SK-N-SH treated with all-trans-retinoic acid at 6 μM for 48 hours (cell line): Measurements from ENCODE around the gene DEPDC5.

Experiments
- ATAC-seq: fragments of 200-7000 bp; cut with Tn5 transposase; 3 replicates; pipeline ENCODE4 v1.9.1; 2020; ENCODE audit warnings: mild to moderate bottlenecking, moderate library complexity
- ARNTL ChIP-seq: fragments of 450-650 bp; formaldehyde crosslinking; IDR thresholded peaks from 2 replicates; pipeline ENCODE4 v1.5.0; 2020; ENCODE audit warnings: low read depth, mild to moderate bottlenecking, moderate library complexity, borderline replicate concordance
- CREB5 ChIP-seq: fragments of 250-450 bp; sonication (Bioruptor Pico); IDR thresholded peaks from 2 replicates; pipeline ENCODE4 v1.5.1; 2020; ENCODE audit warnings: low read depth, mild to moderate bottlenecking, moderate library complexity
- CSDC2 ChIP-seq: fragments of 250-450 bp; sonication (Bioruptor Pico); IDR thresholded peaks from 2 replicates; pipeline ENCODE4 v1.5.0; 2020; ENCODE audit warnings: mild to moderate bottlenecking, moderate library complexity
- ESRRG ChIP-seq: fragments of 250-450 bp; sonication (Bioruptor Pico); IDR thresholded peaks from 2 replicates; pipeline ENCODE4 v1.6.1; 2021; ENCODE audit warnings: mild to moderate bottlenecking
- ISL1 ChIP-seq: fragments of 250-450 bp; sonication (Bioruptor Pico); IDR thresholded peaks from 2 replicates; pipeline ENCODE4 v2.1.2; 2022; ENCODE audit warnings: mild to moderate bottlenecking, moderate library complexity
- OSR1 ChIP-seq: fragments of 250-450 bp; sonication (Bioruptor Pico); IDR thresholded peaks from 2 replicates; pipeline ENCODE4 v1.8.0; 2022; ENCODE audit warnings: moderate library complexity, mild to moderate bottlenecking, inconsistent platforms
- PATZ1 ChIP-seq: fragments of 250-450 bp; sonication (Bioruptor Pico); IDR thresholded peaks from 2 replicates; pipeline ENCODE4 v1.8.0; 2020; ENCODE audit warnings: mild to moderate bottlenecking, moderate library complexity, borderline replicate concordance
- POU6F1 ChIP-seq: fragments of 250-450 bp; sonication (Bioruptor Pico); IDR thresholded peaks from 2 replicates; pipeline ENCODE4 v1.8.0; 2021; ENCODE audit warnings: low read depth, mild to moderate bottlenecking, moderate library complexity, borderline replicate concordance
- PPARA ChIP-seq: fragments of 250-450 bp; sonication (Bioruptor Pico); IDR thresholded peaks from 2 replicates; pipeline ENCODE4 v1.5.0; 2020; ENCODE audit warnings: mild to moderate bottlenecking, borderline replicate concordance
- RARB ChIP-seq: fragments of 250-450 bp; sonication (Bioruptor Pico); IDR thresholded peaks from 2 replicates; pipeline ENCODE4 v1.8.0; 2021; ENCODE audit warnings: mild to moderate bottlenecking, moderate library complexity
- SNAI2 ChIP-seq: fragments of 250-450 bp; sonication (Bioruptor Pico); IDR thresholded peaks from 2 replicates; pipeline ENCODE4 v1.5.0; 2020; ENCODE audit warnings: mild to moderate bottlenecking, moderate library complexity
- TCF4 ChIP-seq: fragments of 250-450 bp; sonication (Bioruptor Pico); IDR thresholded peaks from 2 replicates; pipeline ENCODE4 v1.8.0; 2021; ENCODE audit warnings: mild to moderate bottlenecking, moderate library complexity, borderline replicate concordance
- TOX ChIP-seq: fragments of 250-450 bp; sonication (Bioruptor Pico); IDR thresholded peaks from 2 replicates; pipeline ENCODE4 v1.8.0; 2021; ENCODE audit warnings: mild to moderate bottlenecking, moderate library complexity, borderline replicate concordance
- ZC3H10 ChIP-seq: fragments of 250-450 bp; sonication (Bioruptor Pico); IDR thresholded peaks from 2 replicates; pipeline ENCODE4 v1.5.1; 2021; ENCODE audit warnings: mild to moderate bottlenecking, moderate library complexity
- ZFP3 ChIP-seq: fragments of 250-450 bp; sonication (Bioruptor Pico); IDR thresholded peaks from 2 replicates; pipeline ENCODE4 v1.5.0; 2020; ENCODE audit warnings: mild to moderate bottlenecking, moderate library complexity
- ZFP30 ChIP-seq: fragments of 450-650 bp; formaldehyde crosslinking; IDR thresholded peaks from 2 replicates; pipeline ENCODE4 v1.5.0; 2022; ENCODE audit warnings: mild to moderate bottlenecking, moderate library complexity
- ZNF565 ChIP-seq: fragments of 450-650 bp; formaldehyde crosslinking; conservative IDR thresholded peaks from 2 replicates; pipeline ENCODE4 v1.5.0; 2020; ENCODE audit warnings: low read depth, mild to moderate bottlenecking, moderate library complexity
- ZNF70 ChIP-seq: fragments of 450-650 bp; formaldehyde crosslinking; IDR thresholded peaks from 2 replicates; pipeline ENCODE4 v1.5.0; 2020; ENCODE audit warnings: mild to moderate bottlenecking, moderate library complexity
- ZNF8 ChIP-seq: fragments of 450-650 bp; formaldehyde crosslinking; IDR thresholded peaks from 2 replicates; pipeline ENCODE4 v1.5.0; 2020; ENCODE audit warnings: mild to moderate bottlenecking, moderate library complexity
- TF ChIP-seq, protein P1 (sequence below): fragments of 250-450 bp; sonication (Bioruptor Pico); IDR thresholded peaks from 2 replicates; pipeline ENCODE4 v1.5.0; 2020; ENCODE audit warnings: mild to moderate bottlenecking, moderate library complexity
- TF ChIP-seq, protein P2 (sequence below): fragments of 250-450 bp; sonication (Bioruptor Pico); IDR thresholded peaks from 2 replicates; pipeline ENCODE4 v1.5.1; 2021; ENCODE audit warnings: mild to moderate bottlenecking, moderate library complexity

DEPDC5 gene

DNA sequence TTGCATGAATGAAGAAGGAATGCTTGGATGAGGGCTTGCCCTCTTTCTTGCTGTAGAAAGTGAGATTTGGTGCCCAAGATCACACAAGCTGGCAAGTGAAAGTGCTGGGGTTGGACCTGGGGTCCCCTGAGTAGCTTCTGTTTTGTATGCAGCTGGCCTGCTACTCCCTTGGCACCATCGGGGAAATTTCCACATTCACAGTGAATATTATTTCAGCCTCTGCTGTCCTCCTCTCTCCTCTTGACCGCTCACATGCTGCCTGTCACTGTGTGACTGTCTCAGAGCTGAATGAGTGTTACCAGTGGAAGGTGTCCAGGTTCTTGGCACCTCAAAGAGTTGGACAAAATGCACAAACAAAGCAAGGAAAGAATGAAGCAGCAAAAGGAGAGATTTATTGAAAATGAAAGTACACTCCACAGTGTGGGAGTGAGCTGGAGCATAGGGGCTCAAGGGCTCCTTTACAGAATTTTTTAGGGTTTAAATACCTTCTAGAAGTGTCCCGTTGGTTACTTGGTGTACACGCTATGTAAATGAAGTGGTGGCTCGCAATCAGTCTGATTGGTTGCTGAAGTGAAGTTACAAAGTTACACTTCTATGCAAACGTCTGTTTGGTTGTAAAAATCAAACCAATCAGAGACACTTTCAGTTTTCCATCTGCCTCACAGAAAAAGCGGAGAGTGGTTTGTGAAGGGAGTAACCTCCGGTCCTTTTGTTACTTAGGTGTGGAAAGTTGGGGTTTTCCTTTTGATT is 87.4 kb downstream of the DEPDC5 start:
- no peak for ATAC-seq
- TF ChIP-seq ZNF70 (CRISPR knock-in tag) (no peak), PATZ1 (CRISPR knock-in tag) (no peak), ZNF565 (CRISPR knock-in tag) (no peak), ISL1 (CRISPR knock-in tag) (no peak), ARNTL (no peak), ESRRG (CRISPR knock-in tag) (no peak)
- TF ChIP-seq, protein P1, sequence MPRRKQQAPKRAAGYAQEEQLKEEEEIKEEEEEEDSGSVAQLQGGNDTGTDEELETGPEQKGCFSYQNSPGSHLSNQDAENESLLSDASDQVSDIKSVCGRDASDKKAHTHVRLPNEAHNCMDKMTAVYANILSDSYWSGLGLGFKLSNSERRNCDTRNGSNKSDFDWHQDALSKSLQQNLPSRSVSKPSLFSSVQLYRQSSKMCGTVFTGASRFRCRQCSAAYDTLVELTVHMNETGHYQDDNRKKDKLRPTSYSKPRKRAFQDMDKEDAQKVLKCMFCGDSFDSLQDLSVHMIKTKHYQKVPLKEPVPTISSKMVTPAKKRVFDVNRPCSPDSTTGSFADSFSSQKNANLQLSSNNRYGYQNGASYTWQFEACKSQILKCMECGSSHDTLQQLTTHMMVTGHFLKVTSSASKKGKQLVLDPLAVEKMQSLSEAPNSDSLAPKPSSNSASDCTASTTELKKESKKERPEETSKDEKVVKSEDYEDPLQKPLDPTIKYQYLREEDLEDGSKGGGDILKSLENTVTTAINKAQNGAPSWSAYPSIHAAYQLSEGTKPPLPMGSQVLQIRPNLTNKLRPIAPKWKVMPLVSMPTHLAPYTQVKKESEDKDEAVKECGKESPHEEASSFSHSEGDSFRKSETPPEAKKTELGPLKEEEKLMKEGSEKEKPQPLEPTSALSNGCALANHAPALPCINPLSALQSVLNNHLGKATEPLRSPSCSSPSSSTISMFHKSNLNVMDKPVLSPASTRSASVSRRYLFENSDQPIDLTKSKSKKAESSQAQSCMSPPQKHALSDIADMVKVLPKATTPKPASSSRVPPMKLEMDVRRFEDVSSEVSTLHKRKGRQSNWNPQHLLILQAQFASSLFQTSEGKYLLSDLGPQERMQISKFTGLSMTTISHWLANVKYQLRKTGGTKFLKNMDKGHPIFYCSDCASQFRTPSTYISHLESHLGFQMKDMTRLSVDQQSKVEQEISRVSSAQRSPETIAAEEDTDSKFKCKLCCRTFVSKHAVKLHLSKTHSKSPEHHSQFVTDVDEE (CRISPR knock-in tag) = no peak
- TF ChIP-seq, protein P2, sequence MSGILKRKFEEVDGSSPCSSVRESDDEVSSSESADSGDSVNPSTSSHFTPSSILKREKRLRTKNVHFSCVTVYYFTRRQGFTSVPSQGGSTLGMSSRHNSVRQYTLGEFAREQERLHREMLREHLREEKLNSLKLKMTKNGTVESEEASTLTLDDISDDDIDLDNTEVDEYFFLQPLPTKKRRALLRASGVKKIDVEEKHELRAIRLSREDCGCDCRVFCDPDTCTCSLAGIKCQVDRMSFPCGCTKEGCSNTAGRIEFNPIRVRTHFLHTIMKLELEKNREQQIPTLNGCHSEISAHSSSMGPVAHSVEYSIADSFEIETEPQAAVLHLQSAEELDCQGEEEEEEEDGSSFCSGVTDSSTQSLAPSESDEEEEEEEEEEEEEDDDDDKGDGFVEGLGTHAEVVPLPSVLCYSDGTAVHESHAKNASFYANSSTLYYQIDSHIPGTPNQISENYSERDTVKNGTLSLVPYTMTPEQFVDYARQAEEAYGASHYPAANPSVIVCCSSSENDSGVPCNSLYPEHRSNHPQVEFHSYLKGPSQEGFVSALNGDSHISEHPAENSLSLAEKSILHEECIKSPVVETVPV (CRISPR knock-in tag) = no peak

- TF ChIP-seq ZC3H10 (CRISPR knock-in tag) = no peak
- TF ChIP-seq, protein P2 (CRISPR knock-in tag) = no peak
- TF ChIP-seq ARNTL = no peak
- TF ChIP-seq ZFP3 = no peak
- TF ChIP-seq ISL1 (CRISPR knock-in tag) = no peak
- TF ChIP-seq CREB5 (CRISPR knock-in tag) = no peak
- no peak for TF ChIP-seq TOX
- no peak for TF ChIP-seq CSDC2 (CRISPR knock-in tag)
- TF ChIP-seq ESRRG (CRISPR knock-in tag) = no peak
- no peak for TF ChIP-seq SNAI2 (CRISPR knock-in tag)
- TF ChIP-seq OSR1 (CRISPR knock-in tag) = no peak
- no peak for TF ChIP-seq PPARA (CRISPR knock-in tag)
- no peak for TF ChIP-seq RARB
- TF ChIP-seq, all 23 proteins: peak for 0
- no peak for ATAC-seq
Observed at GRCh38 chr22:31843526-31843925, 89.7 kb downstream of the DEPDC5 start.

DNA sequence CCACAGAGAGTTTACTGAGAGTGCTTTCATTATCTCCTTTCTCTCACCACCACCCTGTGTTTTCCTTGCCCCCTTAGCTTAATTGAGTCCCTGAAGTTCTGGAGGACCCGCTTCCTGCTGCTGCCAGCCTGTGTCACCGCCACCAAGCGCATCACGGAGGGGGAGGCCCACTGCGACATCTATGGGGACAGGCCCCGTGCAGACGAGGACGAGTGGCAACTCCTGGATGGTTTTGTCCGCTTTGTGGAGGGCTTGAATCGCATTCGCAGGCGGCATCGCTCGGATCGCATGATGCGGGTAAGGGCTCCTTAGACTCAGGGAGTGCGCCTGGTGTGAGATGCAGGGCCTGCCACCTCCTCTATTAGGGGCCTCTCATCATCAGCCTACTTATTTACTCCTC is 91.1 kb downstream of the DEPDC5 start:
- no peak for TF ChIP-seq CSDC2 (CRISPR knock-in tag)
- no peak for TF ChIP-seq POU6F1 (CRISPR knock-in tag)
- no peak for TF ChIP-seq SNAI2 (CRISPR knock-in tag)
- no peak for TF ChIP-seq ZNF565 (CRISPR knock-in tag)
- no peak for TF ChIP-seq RARB
- no peak for TF ChIP-seq PATZ1 (CRISPR knock-in tag)
- TF ChIP-seq TCF4 (CRISPR knock-in tag) = no peak
- no peak for TF ChIP-seq CREB5 (CRISPR knock-in tag)
- TF ChIP-seq ZFP30 (CRISPR knock-in tag) = no peak
- no peak for TF ChIP-seq ZNF70 (CRISPR knock-in tag)
- TF ChIP-seq TOX = no peak
- TF ChIP-seq ZNF8 = no peak
- TF ChIP-seq ISL1 (CRISPR knock-in tag) = no peak
- TF ChIP-seq ESRRG (CRISPR knock-in tag) = no peak
- TF ChIP-seq PPARA (CRISPR knock-in tag) = no peak
- TF ChIP-seq, all 23 proteins: peak for 0
- ATAC-seq = no peak
